DOHH2 (cell line): ENCODE measurements around the gene TMEM80.
"Not testable (repeated sequence)": the region's sequence is repeated elsewhere in the genome, so short reads cannot be mapped to it uniquely, and the experiment has no call there.

ENCODE experiments used
- H3F3A ChIP-seq: fragments of 200-600 bp; sonication (generic), shearing (Covaris generic); 2 replicates; pipeline ENCODE4 v1.6.0; 2016; ENCODE audit warnings: antibody characterized with exemption, mild to moderate bottlenecking; ENCODE audit not compliant: control insufficient read depth, insufficient read depth
- H3K27ac ChIP-seq: fragments of 200-600 bp; sonication (generic); 2 replicates; pipeline ENCODE4 v1.5.1; 2014; ENCODE audit warnings: low read depth, mild to moderate bottlenecking, low read length, moderate library complexity
- H3K27me3 ChIP-seq: fragments of 200-600 bp; sonication (generic); 2 replicates; pipeline ENCODE4 v1.6.1; 2014; ENCODE audit warnings: mild to moderate bottlenecking, low read length, mixed read lengths; ENCODE audit not compliant: control insufficient read depth
- H3K36me3 ChIP-seq: fragments of 200-600 bp; sonication (generic); 2 replicates; pipeline ENCODE4 v1.6.1; 2014; ENCODE audit warnings: mild to moderate bottlenecking, low read length, moderate library complexity, mixed read lengths; ENCODE audit not compliant: control insufficient read depth
- H3K4me1 ChIP-seq: fragments of 200-600 bp; sonication (generic); 2 replicates; pipeline ENCODE4 v1.6.1; 2014; ENCODE audit warnings: mild to moderate bottlenecking, low read length, mixed read lengths; ENCODE audit not compliant: control insufficient read depth
- H3K4me2 ChIP-seq: fragments of 200-600 bp; sonication (generic); 2 replicates; pipeline ENCODE4 v1.6.0; 2014; ENCODE audit warnings: mild to moderate bottlenecking, low read length, moderate library complexity
- H3K4me3 ChIP-seq: fragments of 200-600 bp; sonication (generic); 2 replicates; pipeline ENCODE4 v1.5.1; 2014; ENCODE audit warnings: mild to moderate bottlenecking, low read length, mixed read lengths
- H3K79me2 ChIP-seq: fragments of 200-600 bp; sonication (generic); 2 replicates; pipeline ENCODE4 v1.6.1; 2014; ENCODE audit warnings: mild to moderate bottlenecking, low read length, mixed read lengths; ENCODE audit not compliant: control insufficient read depth
- H3K9me2 ChIP-seq: fragments of 200-600 bp; sonication (generic); replicated peaks from 2 replicates; pipeline ENCODE4 v1.6.1; 2014; ENCODE audit warnings: mild to moderate bottlenecking, low read length, mixed read lengths; ENCODE audit not compliant: control insufficient read depth
- H3K9me3 ChIP-seq: fragments of 200-600 bp; sonication (generic); 2 replicates; pipeline ENCODE4 v1.6.1; 2014; ENCODE audit warnings: antibody characterized with exemption, low read length, mixed read lengths; ENCODE audit not compliant: control insufficient read depth, insufficient read depth
- H4K20me1 ChIP-seq: fragments of 200-600 bp; sonication (generic); 2 replicates; pipeline ENCODE4 v1.6.0; 2014; ENCODE audit warnings: low read depth, mild to moderate bottlenecking, antibody characterized with exemption, low read length, moderate library complexity; ENCODE audit not compliant: control insufficient read depth, insufficient read depth
- EZH2phosphoT487 ChIP-seq: fragments of 200-600 bp; sonication (generic); IDR thresholded peaks from 2 replicates; pipeline ENCODE4 v1.6.1; 2017; ENCODE audit warnings: borderline replicate concordance, mild to moderate bottlenecking, antibody characterized with exemption, low read length, moderate library complexity, mixed read lengths
- TF ChIP-seq, protein P1 (sequence below): fragments of 200-600 bp; sonication (generic); IDR thresholded peaks from one replicate; pipeline ENCODE4 v1.5.1; 2014; ENCODE audit warnings: antibody characterized with exemption, mild to moderate bottlenecking, low read depth, low read length; ENCODE audit not compliant: poor library complexity, severe bottlenecking

Gene TMEM80

DNA sequence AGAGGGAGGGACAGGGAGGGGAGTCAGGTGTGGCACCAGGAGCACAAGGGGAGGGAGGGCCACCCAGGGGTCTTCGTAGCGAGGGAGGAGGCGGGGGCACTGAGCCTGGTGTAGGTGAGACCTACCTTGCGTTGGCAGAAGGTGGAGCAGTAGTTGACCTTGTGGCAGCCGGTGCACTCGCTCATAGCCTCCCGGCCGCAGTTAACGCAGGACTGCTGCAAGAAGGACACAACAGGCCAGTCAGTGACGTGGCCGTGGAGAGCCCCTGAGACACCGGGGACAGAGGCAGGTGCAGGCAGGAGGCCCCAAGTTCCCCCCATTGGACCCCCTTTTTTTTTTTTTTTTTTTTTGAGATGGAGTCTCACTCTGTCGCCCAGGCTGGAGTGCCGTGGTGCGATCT is 41.8 kb upstream of the TMEM80 start:
- no peaks in the 10 kb centered on the region for H3K79me2 ChIP-seq
- no peaks in the 10 kb centered on the region for H3K4me1 ChIP-seq
- H3K27me3 ChIP-seq = no peaks in the 10 kb centered on the region
- no peaks in the 10 kb centered on the region for H3F3A ChIP-seq
- no peaks in the 10 kb centered on the region for H3K36me3 ChIP-seq
- H4K20me1 ChIP-seq = no peaks in the 10 kb centered on the region
- TF ChIP-seq EZH2phosphoT487 = no peak
- TF ChIP-seq, protein P1, sequence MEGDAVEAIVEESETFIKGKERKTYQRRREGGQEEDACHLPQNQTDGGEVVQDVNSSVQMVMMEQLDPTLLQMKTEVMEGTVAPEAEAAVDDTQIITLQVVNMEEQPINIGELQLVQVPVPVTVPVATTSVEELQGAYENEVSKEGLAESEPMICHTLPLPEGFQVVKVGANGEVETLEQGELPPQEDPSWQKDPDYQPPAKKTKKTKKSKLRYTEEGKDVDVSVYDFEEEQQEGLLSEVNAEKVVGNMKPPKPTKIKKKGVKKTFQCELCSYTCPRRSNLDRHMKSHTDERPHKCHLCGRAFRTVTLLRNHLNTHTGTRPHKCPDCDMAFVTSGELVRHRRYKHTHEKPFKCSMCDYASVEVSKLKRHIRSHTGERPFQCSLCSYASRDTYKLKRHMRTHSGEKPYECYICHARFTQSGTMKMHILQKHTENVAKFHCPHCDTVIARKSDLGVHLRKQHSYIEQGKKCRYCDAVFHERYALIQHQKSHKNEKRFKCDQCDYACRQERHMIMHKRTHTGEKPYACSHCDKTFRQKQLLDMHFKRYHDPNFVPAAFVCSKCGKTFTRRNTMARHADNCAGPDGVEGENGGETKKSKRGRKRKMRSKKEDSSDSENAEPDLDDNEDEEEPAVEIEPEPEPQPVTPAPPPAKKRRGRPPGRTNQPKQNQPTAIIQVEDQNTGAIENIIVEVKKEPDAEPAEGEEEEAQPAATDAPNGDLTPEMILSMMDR = no peak
- H3K9me2 ChIP-seq = no peaks in the 10 kb centered on the region
- H3K4me2 ChIP-seq = no peak overlapping the region
- H3K4me3 ChIP-seq = no peak overlapping the region
- H3K27ac ChIP-seq = no peak overlapping the region
- no peaks in the 10 kb centered on the region for H3K9me3 ChIP-seq

DNA sequence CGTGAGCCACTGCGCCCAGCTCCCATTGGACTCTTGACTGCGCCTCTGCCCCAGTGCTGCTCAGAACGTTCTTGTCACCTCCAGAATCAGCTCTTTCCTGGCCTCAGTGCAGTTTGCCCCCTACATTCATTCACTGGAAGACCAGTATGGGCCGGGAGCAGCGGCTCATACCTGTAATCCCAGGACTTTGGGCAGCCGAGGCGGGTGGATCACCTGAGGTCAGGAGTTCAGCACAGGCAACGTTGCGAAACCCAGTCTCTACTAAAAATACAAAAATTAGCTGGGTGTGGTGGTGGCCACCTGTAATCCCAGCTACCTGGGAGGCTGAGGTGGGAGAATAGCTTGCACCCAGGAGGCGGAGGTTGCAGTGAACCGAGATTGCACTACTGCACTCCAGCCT is 41.2 kb upstream of the TMEM80 start:
- H4K20me1 ChIP-seq = not testable (repeated sequence)

DNA sequence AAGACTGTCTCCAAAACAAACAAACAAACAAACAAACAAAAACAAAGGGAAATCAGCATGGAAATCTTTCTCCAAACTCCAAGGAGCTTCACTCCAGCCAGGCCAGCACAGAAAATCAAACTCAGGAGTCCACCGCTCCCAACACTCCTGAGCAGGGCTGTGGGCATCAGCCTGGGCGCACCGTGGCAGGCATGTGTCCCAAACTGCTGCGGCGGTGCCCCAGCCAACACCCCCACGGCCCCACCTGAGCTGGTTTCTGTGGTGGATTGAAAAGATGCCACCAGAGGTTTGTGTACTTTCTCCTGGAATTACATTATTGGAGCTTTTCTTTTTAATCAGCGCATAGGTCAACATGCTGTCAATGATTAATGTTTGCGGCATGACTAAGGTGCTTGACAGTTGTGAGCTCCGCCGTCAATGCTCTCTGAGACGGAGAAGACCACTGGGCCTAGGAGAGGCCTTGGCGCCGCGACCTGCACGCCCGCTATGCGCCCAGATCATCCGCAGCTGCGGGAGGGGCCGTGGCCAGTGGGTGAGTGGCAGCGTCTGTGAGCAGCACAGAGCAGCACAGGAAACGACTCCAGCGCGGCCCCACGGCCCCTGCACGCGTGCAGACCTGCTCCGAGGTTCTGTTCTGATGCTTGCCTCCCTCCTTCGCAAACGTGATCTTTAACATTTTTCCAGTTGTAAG is 40.4 kb upstream of the TMEM80 start:
- no peaks in the 10 kb centered on the region for H3K27me3 ChIP-seq
- no peaks in the 10 kb centered on the region for H4K20me1 ChIP-seq
- no peaks in the 10 kb centered on the region for H3K4me1 ChIP-seq
- H3K9me3 ChIP-seq = no peaks in the 10 kb centered on the region
- no peak for TF ChIP-seq EZH2phosphoT487
- TF ChIP-seq, protein P1 = no peak
- H3K9me2 ChIP-seq = no peaks in the 10 kb centered on the region
- H3K4me2 ChIP-seq = no peak overlapping the region
- H3K36me3 ChIP-seq = no peaks in the 10 kb centered on the region; the same call in 1 of the 2 replicates
- no peak overlapping the region for H3K4me3 ChIP-seq
- no peak overlapping the region for H3K27ac ChIP-seq
- H3F3A ChIP-seq = no peaks in the 10 kb centered on the region
- H3K79me2 ChIP-seq = no peaks in the 10 kb centered on the region

More for the DNA sequence above, 41.2 kb upstream of the TMEM80 start:
- not testable (repeated sequence) for H3K36me3 ChIP-seq, H3K9me3 ChIP-seq, H3K4me2 ChIP-seq, H3K4me3 ChIP-seq, H3K27ac ChIP-seq, H3K27me3 ChIP-seq, H3K9me2 ChIP-seq, H3F3A ChIP-seq, H3K79me2 ChIP-seq, H3K4me1 ChIP-seq

DNA sequence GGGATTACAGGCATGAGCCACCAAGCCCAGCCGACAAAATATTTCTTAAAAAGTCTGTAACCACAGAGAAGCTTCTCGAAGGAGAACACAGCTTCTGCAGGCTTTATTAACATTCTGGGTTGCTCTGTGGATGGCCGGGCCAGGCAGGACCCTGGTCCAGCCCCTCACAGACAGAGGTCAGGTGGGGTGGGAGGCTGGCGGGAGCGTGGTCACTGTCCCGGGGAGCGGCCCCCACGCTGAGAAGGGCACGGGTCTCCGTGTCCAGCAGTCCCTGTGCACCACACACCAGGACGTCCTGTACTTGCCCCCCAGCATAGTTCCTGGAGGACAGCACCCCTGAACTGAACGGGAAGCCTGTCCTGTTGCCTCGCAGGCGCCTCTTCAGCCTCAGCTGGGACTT is 39.2 kb upstream of the TMEM80 start:
- no peak overlapping the region for H3K4me2 ChIP-seq
- no peaks in the 10 kb centered on the region for H3K79me2 ChIP-seq
- no peaks in the 10 kb centered on the region; the same call in 1 of the 2 replicates for H3K36me3 ChIP-seq
- no peaks in the 10 kb centered on the region for H3K9me3 ChIP-seq
- no peaks in the 10 kb centered on the region for H3F3A ChIP-seq
- H3K9me2 ChIP-seq = no peaks in the 10 kb centered on the region
- no peaks in the 10 kb centered on the region for H3K27me3 ChIP-seq
- no peak for TF ChIP-seq EZH2phosphoT487
- TF ChIP-seq, protein P1 = no peak
- no peak overlapping the region for H3K4me3 ChIP-seq
- H3K4me1 ChIP-seq = no peaks in the 10 kb centered on the region
- no peak overlapping the region for H3K27ac ChIP-seq
- no peaks in the 10 kb centered on the region for H4K20me1 ChIP-seq
